Suprapubic skin (tissue), 4 donors: Measurements from ENCODE around the gene GVQW3.

Source experiments
- CTCF ChIP-seq, 2 donors: fragments of 200-600 bp in 1 of 2; fragments of 450-650 bp in 1 of 2; sonication (generic) in 1 of 2; IDR thresholded peaks; one replicate each; pipeline ENCODE4 v1.5.1; 2016 to 2019; ENCODE audit warnings: antibody characterized with exemption in 2 of 2, mild to moderate bottlenecking in 1 of 2, moderate library complexity in 1 of 2
- EP300 ChIP-seq: sonication (generic); formaldehyde crosslinking; IDR thresholded peaks from one replicate; pipeline ENCODE4 v1.6.1; 2017; ENCODE audit warnings: antibody characterized with exemption
- POLR2A ChIP-seq, 2 donors: fragments of 450-650 bp; IDR thresholded peaks; one replicate each; pipeline ENCODE4 v1.6.1; 2017; ENCODE audit warnings: antibody characterized with exemption in 2 of 2, mild to moderate bottlenecking in 2 of 2, moderate library complexity in 2 of 2
- POLR2AphosphoS5 ChIP-seq, 3 donors: sonication (generic); formaldehyde crosslinking; IDR thresholded peaks; one replicate each; pipeline ENCODE4 v1.6.1; 2017; ENCODE audit warnings: antibody characterized with exemption in 3 of 3

GRCh38 chr11:76424891-76425290, 43.8 kb downstream of the GVQW3 start:
- TF ChIP-seq CTCF (IDR thresholded peaks at IDR 0.05) (no peak), POLR2AphosphoS5 (IDR thresholded peaks at IDR 0.05) (no peak), POLR2A (IDR thresholded peaks at IDR 0.05) (no peak), EP300 (no peak)
